ENCODE measurements around the gene BAIAP2.
"Not testable (repeated sequence)": the region's sequence is repeated elsewhere in the genome, so short reads cannot be mapped to it uniquely, and the experiment has no call there.

The BAIAP2 gene

GRCh38 chr17:81071761-81072741 is 37.1 kb downstream of the BAIAP2 start:
- no peak for FAIRE-seq

DNA sequence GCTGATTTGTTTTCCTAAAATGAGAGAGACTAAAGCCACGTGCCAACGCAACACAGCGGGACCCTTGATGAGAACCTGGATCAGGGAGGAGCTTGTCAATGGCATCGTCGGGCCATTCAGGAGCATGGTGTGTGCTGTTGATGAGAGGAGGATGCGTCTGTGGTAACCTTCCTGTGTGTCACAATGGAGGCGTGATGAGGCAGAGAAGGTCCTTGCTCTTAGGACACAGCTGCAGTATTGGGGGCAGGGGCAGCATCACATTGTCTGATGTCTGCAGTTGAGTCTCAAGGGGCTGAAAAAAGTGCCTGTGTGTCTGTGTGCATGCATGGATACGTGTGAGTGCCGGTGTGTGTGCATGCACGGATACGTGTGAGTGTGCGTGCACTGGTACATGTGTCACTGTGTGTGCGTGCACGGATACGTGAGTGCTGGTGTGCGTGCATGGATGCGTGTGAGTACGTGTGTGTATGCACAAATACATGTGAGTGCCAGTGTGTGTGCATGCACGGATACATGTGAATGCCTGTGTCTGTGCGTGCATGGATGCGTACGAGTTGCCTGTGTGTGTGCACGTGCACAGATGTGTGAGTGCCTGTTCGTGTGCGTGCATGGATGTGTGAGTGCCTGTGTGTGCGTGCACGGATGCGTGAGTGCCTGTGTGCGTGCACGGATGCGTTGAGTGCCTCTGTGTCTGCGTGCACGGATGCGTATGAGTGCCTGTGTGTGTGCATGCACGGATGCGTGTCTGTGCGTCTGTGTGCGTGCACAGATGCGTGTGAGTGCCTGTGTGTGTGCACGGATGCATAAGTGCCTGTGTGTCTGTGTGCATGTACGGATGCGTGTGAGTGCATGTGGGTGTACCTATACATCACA is 39.3 kb downstream of the BAIAP2 start:
- no peak for FAIRE-seq

DNA sequence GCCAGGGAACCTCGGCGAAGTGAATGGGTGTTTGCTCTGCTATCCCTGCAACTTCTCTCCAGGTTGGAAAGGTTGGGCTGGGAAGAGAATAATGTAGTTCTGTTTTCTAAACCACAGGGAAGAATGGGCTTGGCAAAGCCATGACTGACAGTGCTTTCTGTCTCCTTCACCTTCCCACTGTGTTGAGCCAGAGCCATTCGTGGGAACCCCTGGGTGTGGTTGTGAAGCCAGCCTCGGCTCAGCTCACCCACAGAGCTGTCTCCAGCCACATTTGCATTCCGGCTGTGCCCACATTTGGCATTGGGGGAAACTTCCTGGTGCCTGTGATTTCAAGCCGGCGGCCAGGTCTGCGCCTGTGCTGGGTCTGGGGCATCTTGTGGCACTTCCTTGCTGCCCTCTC is 39.9 kb downstream of the BAIAP2 start:
- no peak for FAIRE-seq

GRCh38 chr17:81075307-81075706 is 40.4 kb downstream of the BAIAP2 start:
- FAIRE-seq = no peak

DNA sequence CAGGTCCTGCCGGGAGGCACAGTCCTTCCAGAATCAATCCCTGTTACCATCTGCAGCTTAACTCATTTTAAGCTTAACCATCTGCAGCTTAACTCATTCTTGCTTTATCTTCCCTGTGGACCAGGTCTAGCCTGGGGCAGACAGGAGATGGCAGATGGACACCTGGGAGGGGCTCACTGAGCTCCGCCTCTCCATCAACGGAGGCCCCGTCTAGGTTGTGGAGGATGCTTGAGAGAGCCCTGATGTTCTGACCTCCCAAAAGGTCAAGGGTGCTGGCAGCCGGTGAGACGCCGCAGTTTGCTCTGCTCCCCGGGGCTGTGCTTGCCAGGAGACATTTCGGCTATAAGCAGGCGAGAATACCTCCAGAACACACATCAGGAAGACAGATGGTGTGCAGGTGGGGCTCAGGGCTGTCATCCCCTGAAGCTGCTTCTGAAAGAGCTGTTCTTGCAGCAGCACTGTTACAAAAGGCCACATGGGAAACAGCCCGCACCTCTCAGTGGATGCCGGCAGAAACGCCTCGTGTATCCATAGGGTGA is 41.3 kb downstream of the BAIAP2 start:
- no peak for FAIRE-seq

DNA sequence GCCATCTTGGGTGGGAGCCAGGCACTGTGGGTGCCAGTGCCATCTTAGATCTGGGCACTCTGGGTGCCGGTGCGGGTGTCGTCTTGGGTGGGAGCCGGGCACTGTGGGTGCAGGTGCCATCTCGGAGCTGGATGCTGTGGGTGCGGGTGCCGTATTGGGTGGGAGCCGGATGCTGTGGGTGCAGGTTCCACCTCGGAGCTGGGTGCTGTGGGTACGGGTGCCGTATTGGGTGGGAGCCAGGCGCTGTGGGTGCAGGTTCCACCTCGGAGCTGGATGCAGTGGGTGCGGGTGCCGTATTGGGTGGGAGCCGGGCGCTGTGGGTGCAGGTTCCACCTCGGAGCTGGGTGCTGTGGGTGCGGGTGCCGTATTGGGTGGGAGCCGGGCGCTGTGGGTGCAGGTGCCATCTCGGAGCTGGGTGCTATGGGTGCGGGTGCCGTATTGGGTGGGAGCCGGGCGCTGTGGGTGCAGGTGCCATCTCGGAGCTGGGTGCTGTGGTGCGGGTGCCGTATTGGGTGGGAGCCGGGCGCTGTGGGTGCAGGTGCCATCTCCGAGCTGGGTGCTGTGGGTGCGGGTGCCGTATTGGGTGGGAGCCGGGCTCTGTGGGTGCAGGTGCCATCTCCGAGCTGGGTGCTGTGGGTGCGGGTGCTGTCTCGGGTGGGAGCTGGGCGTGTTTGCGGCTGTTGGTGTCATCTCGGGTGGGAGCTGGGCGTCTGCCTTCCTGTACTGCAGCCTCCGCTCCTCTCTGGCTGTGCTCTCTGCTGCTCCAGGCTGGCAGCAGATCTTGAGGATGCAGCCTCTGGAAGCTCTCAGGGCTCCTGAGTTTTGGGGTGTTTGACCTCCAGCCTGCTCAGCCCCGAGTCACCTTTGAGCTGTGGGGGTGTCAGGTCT is 43.3 kb downstream of the BAIAP2 start:
- not testable (repeated sequence) for FAIRE-seq

- no peak for FAIRE-seq
These were observed 45.1 kb downstream of the BAIAP2 start for GRCh38 chr17:81080019-81080418.

GRCh38 chr17:81081222-81082176 is 46.5 kb downstream of the BAIAP2 start:
- FAIRE-seq = no peak

DNA sequence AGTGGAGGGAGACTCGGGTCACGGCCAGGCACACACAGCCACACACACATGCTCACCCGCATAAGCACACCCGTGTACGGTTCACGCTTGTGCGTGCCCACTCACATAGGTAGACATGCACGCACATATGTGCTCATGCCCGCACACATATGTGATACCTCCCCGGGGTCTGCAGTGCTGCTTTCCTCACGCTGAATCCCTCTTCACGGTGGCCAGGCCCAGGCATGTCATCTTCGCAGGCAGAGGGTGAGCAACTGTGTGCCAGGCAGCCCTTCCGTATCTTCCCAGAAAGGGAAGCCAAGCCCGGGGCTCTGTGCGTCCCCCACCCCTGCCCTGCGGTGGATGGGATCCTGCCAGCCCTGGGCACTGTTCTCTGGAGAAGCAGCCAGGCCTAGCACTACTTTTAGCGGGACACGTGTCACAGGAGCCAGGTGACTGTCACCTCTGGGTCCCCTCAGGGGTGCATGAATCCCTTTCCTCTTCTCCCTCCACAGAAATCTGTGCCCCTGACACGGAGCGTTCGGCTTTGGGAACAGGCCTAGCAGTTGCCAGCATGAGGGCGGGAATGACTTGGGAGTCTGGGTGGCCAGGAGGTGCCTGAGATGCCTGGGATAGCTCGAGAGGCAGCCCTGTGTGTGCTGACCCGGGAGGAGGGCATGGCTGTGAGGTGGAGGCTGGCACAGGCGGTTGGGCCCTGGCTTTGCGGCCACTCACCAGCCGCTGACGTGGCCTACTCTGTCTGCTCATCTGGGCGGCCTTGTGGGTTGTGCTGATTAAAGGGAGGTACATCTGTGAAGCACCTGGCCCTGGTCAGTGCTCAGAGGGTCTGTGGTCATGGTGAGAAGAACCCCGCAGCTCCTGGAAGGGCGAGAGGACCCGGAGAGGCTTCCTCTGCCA is 47.5 kb downstream of the BAIAP2 start:
- FAIRE-seq = no peak

- no peak for FAIRE-seq
These were observed 48.3 kb downstream of the BAIAP2 start for GRCh38 chr17:81083125-81083765.

DNA sequence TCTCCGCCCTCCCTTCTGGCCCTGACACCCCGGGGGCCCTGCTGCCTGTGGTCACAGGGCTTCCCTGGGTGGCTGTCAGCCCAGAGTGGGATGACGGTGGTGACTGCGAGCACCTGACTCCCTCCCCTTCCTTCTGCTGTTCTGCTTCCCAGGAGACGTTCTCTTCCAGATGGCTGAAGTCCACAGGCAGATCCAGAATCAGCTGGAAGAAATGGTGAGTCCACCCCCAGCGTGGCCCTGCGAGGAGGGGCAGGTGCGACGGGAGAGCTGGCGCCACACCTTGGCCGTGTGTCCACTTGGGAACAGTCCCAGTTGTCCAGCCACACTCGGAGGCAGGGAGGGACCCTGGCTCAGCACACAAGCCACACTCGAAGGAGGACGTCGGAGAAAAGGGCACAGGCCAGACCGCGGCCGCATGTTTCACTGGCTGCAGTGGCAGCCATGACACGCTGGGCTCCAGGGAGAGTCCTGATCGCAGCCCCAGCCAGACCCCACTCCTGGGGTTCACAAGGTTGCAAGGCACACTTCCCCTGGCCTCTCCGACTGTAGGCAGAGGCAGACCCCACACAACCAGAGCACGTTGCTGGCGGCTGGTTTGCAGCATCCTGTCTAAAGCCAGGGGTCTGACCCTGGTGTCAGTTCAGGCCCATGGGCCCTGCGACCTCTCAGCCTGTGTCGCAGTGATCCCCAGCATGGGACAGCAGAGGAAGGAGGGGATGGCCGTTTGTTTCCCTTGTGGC is 49.9 kb downstream of the BAIAP2 start:
- no peak for FAIRE-seq

- FAIRE-seq = no peak
These were observed 50.5 kb downstream of the BAIAP2 start for GRCh38 chr17:81085420-81085911.

- FAIRE-seq = no peak
These were observed 52.0 kb downstream of the BAIAP2 start for GRCh38 chr17:81086789-81087551.

DNA sequence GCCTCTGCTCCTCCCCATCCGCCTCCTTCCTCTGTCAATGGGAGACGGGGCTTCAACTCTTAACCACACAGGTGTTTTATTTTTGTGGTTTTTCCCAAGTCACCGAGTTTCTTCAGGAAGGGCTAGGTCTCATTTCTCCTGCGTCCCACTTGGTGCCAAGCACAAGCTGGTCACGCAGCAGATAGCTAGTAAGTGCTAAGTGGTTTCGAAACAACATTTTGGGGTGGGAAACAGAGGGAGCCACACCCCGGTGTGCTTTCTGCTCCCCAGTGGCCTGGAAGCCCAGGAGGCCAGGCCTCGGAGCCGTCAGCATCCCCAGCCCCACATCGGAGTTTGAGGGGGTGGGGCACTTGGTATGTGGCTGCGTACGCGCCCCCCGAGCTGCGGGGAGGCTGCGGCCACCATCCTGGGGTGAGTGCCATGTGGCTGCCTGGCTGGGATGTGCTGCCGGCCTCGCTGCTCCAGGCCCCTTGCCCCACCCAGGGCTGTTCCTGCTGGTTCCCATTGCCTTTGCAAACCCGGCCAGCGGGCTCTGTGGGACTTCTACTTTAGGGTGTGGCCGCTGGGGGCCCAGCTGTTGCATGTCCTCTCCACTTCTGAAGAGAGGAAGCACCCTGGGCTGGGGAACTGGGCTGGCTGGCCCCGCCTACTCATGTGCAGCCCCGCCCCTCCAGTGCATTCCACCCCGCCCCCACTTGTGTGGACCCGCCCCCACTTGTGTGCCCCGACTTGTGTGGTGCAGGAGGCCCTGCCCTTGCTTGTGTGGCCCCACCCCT is 55.6 kb downstream of the BAIAP2 start:
- FAIRE-seq = no peak

DNA sequence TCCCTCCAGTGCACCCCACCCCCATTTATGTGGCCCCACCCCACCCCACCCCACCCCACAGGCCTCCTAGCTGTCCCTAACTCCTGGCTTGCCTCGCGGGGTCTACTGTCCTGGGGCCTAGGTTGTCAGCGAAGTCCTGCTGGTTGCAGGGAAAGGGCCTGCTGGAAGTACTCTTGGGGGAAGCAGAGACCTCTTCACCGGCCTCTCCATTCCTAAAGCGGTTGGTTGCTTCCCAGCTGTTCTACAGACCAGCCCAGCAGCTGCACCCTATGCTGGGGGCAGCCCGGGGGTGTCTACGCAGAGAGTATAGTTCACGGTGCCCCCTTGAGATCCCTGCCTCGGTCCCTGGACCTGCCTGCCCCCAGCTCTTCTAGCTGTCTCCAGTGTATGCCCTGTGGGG is 56.2 kb downstream of the BAIAP2 start:
- FAIRE-seq = no peak

- no peak for FAIRE-seq
These were observed 57.0 kb downstream of the BAIAP2 start for GRCh38 chr17:81091774-81092517.
